Immature natural killer cell (primary cell): Measurements from ENCODE around the gene SPRR2G. TPM values are rescaled to one million over a fixed set of nuclear protein-coding genes. Genes with fewer than 3 reads are reported as not detected.

Source experiments
- polyA plus RNA-seq, 3 donors: library from polyadenylated mRNA; unstranded; fragments of 300-500 nt; fragmentation: Illumina TruSeq; gene quantifications; one replicate each; pipeline ENCODE4 v1.2.3, GENCODE V29; 2021

SPRR2G gene
- polyA plus RNA-seq, 3 donors from 2014 or later: not detected

Other genes with a start within 250 kb of the SPRR2G start
- gene IVL, start 242.3 kb downstream of the SPRR2G start, polyA plus RNA-seq: not detected
- gene SPRR5, start 203.7 kb downstream of the SPRR2G start, polyA plus RNA-seq: not detected
- gene SPRR4, start 180.2 kb downstream of the SPRR2G start, polyA plus RNA-seq: not detected
- gene SPRR1A, start 166.8 kb downstream of the SPRR2G start, polyA plus RNA-seq: not detected
- not detected for gene SPRR3, start 149.1 kb downstream of the SPRR2G start, polyA plus RNA-seq
- not detected for gene SPRR1B, start 119.7 kb downstream of the SPRR2G start, polyA plus RNA-seq
- gene SPRR2D, start 109.8 kb downstream of the SPRR2G start, polyA plus RNA-seq: not detected
- not detected for gene SPRR2A, start 93.4 kb downstream of the SPRR2G start, polyA plus RNA-seq
- gene SPRR2B, start 79.3 kb downstream of the SPRR2G start, polyA plus RNA-seq: not detected
- not detected for gene SPRR2E, start 56.4 kb downstream of the SPRR2G start, polyA plus RNA-seq
- gene SPRR2F, start 37.4 kb downstream of the SPRR2G start, polyA plus RNA-seq: not detected
- not detected for gene LELP1, start 52.5 kb upstream of the SPRR2G start, polyA plus RNA-seq
- not detected for gene PRR9, start 66.7 kb upstream of the SPRR2G start, polyA plus RNA-seq
- not detected for gene LORICRIN, start 108.8 kb upstream of the SPRR2G start, polyA plus RNA-seq
- not detected for gene PGLYRP3, start 162.1 kb upstream of the SPRR2G start, polyA plus RNA-seq
- gene PGLYRP4, start 198.0 kb upstream of the SPRR2G start, polyA plus RNA-seq: not detected
- 100 to 1,000 TPM in 1 of 3 donors, 10 to 100 TPM in 2; 38.1 to 109 (median 86.0) TPM for gene S100A9, start 207.0 kb upstream of the SPRR2G start, polyA plus RNA-seq
- gene S100A12, start 224.7 kb upstream of the SPRR2G start, polyA plus RNA-seq: 1 to 10 TPM in 2 of 3 donors, under 1 TPM in 1; 0.87 to 3.8 (median 2.6) TPM
- gene S100A8, start 240.2 kb upstream of the SPRR2G start, polyA plus RNA-seq: 10 to 100 TPM; 20.3 to 43.5 (median 40.3) TPM